Smooth muscle cell (in vitro differentiated cells): ENCODE data around the gene SEL1L2. TPM values are rescaled to one million over a fixed set of nuclear protein-coding genes. Genes with fewer than 3 reads are reported as not detected.

Experiments
- DNase-seq: peaks from one replicate; lab custom pipeline; 2025; ENCODE audit not compliant: unreplicated experiment; lab: John Stamatoyannopoulos, UW
- H2AFZ ChIP-seq: fragments of 200-600 bp; sonication (generic); 2 replicates; pipeline ENCODE4 v1.6.0; 2016; ENCODE audit warnings: antibody characterized with exemption, low read depth, mild to moderate bottlenecking
- H3F3A ChIP-seq: fragments of 200-600 bp; sonication (generic); 2 replicates; pipeline ENCODE4 v1.6.0; 2017; ENCODE audit warnings: antibody characterized with exemption, low read depth
- H3K27ac ChIP-seq: fragments of 200-600 bp; sonication (generic); 2 replicates; pipeline ENCODE4 v1.5.1; 2016; ENCODE audit warnings: low read depth, mild to moderate bottlenecking
- H3K27me3 ChIP-seq: fragments of 200-600 bp; sonication (generic); 2 replicates; pipeline ENCODE4 v1.6.1; 2016; ENCODE audit warnings: low read depth, mild to moderate bottlenecking
- H3K36me3 ChIP-seq: fragments of 200-600 bp; sonication (generic); 2 replicates; pipeline ENCODE4 v1.5.1; 2016; ENCODE audit warnings: low read depth
- H3K4me1 ChIP-seq: fragments of 200-600 bp; sonication (generic); 2 replicates; pipeline ENCODE4 v1.5.1; 2016; ENCODE audit warnings: low read depth
- H3K4me2 ChIP-seq: fragments of 200-600 bp; sonication (generic); 2 replicates; pipeline ENCODE4 v1.6.0; 2016; ENCODE audit warnings: mild to moderate bottlenecking
- H3K4me3 ChIP-seq: fragments of 200-600 bp; sonication (generic); 2 replicates; pipeline ENCODE4 v1.5.1; 2016; ENCODE audit warnings: mild to moderate bottlenecking
- H3K79me2 ChIP-seq: fragments of 200-600 bp; sonication (generic); 2 replicates; pipeline ENCODE4 v1.6.0; 2016; ENCODE audit warnings: low read depth, mild to moderate bottlenecking
- H3K9ac ChIP-seq: fragments of 200-600 bp; sonication (generic); 2 replicates; pipeline ENCODE4 v1.6.0; 2016; ENCODE audit warnings: low read depth
- H3K9me3 ChIP-seq: fragments of 200-600 bp; sonication (generic); replicated peaks from 2 replicates; pipeline ENCODE4 v1.5.1; 2016; ENCODE audit warnings: low read depth
- H4K20me1 ChIP-seq: fragments of 200-600 bp; sonication (generic); 2 replicates; pipeline ENCODE4 v1.6.0; 2016; ENCODE audit warnings: low read depth
- CTCF ChIP-seq: fragments of 200-600 bp; sonication (generic); IDR thresholded peaks from 2 replicates; pipeline ENCODE4 v1.5.1; 2017; ENCODE audit warnings: borderline replicate concordance, mild to moderate bottlenecking, antibody characterized with exemption; ENCODE audit not compliant: insufficient read depth, poor library complexity, severe bottlenecking
- WGBS: methylation state at CpG from one replicate; pipeline ENCODE4 v1.1.7; 2016; ENCODE audit warnings: low lambda C conversion rate; 5-methylcytosine and 5-hydroxymethylcytosine counted together
- polyA plus RNA-seq: library from polyadenylated mRNA; unstranded; fragments of >200 nt; fragmentation: Nextera tagmentation; extraction: Ambion mirVana; gene quantifications from 2 replicates; pipeline ENCODE4 v1.2.1, GENCODE V29; 2016
- total RNA-seq: library from RNA; depleted of rRNA; stranded (reverse); fragments of >200 nt; gene quantifications from 2 replicates; pipeline ENCODE4 v1.2.3, GENCODE V29; 2014

Gene SEL1L2
- total and polyA plus RNA-seq, 2 experiments from 2014 or later: not detected

- 76% methylated on average over 5 of the region's 5 CpGs for WGBS
- H3K27me3 ChIP-seq: no peaks in the 10 kb centered on the region
- no peak for TF ChIP-seq CTCF
Measured at GRCh38 chr20:13825465-13825864, 164.9 kb downstream of the SEL1L2 start.

GRCh38 chr20:13824459-13824858, 166.0 kb downstream of the SEL1L2 start:
- no peak overlapping the region for H3K4me3 ChIP-seq
- WGBS: 97% methylated on average over 3 of the region's 3 CpGs
- H3K4me1 ChIP-seq: no peaks in the 10 kb centered on the region
- no peak for TF ChIP-seq CTCF
- H3K9me3 ChIP-seq: no peaks in the 10 kb centered on the region
- H3K27ac ChIP-seq: no peak overlapping the region
- H3K36me3 ChIP-seq: no peaks in the 10 kb centered on the region
- peaks cover 6% of the 10 kb centered on the region for H4K20me1 ChIP-seq
- DNase-seq: no peak
- no peaks in the 10 kb centered on the region for H3K27me3 ChIP-seq
- no peaks in the 10 kb centered on the region for H3F3A ChIP-seq
- no peak overlapping the region for H3K4me2 ChIP-seq
- no peaks in the 10 kb centered on the region for H3K79me2 ChIP-seq
- H2AFZ ChIP-seq: no peak overlapping the region
- H3K9ac ChIP-seq: no peak overlapping the region

More at GRCh38 chr20:13825465-13825864, 164.9 kb downstream of the SEL1L2 start:
- Histone ChIP-seq H3K79me2 (no peaks in the 10 kb centered on the region), H3K27ac (no peak overlapping the region), H2AFZ (no peak overlapping the region), H3K9me3 (no peaks in the 10 kb centered on the region), H3K36me3 (no peaks in the 10 kb centered on the region), H3K4me3 (no peak overlapping the region), H3K4me2 (no peak overlapping the region), H4K20me1 (no peaks in the 10 kb centered on the region), H3K4me1 (no peaks in the 10 kb centered on the region), H3F3A (no peaks in the 10 kb centered on the region), H3K9ac (no peak overlapping the region)
- no peak for DNase-seq

GRCh38 chr20:13822459-13822858, 168.0 kb downstream of the SEL1L2 start:
- no peak overlapping the region for H2AFZ ChIP-seq
- H3K79me2 ChIP-seq: no peaks in the 10 kb centered on the region
- H3K36me3 ChIP-seq: peaks cover 2% of the 10 kb centered on the region
- H3K9ac ChIP-seq: no peak overlapping the region
- H3K27me3 ChIP-seq: no peaks in the 10 kb centered on the region
- H4K20me1 ChIP-seq: peaks cover 6% of the 10 kb centered on the region
- no peak overlapping the region for H3K27ac ChIP-seq
- DNase-seq: no peak
- H3K4me3 ChIP-seq: no peak overlapping the region
- no peaks in the 10 kb centered on the region for H3K4me1 ChIP-seq
- no peak for TF ChIP-seq CTCF
- WGBS: 73% methylated on average over 2 of the region's 2 CpGs
- H3K4me2 ChIP-seq: no peak overlapping the region
- no peaks in the 10 kb centered on the region for H3K9me3 ChIP-seq
- H3F3A ChIP-seq: no peaks in the 10 kb centered on the region

GRCh38 chr20:13821876-13822275, 168.5 kb downstream of the SEL1L2 start:
- no peak for DNase-seq
- no peak overlapping the region for H2AFZ ChIP-seq
- H3K36me3 ChIP-seq: peaks cover 7% of the 10 kb centered on the region
- no peaks in the 10 kb centered on the region for H3F3A ChIP-seq
- H3K4me1 ChIP-seq: no peaks in the 10 kb centered on the region
- no peak overlapping the region for H3K4me3 ChIP-seq
- no peak overlapping the region for H3K4me2 ChIP-seq
- TF ChIP-seq CTCF: no peak
- no peaks in the 10 kb centered on the region for H3K27me3 ChIP-seq
- 73% methylated on average over 7 of the region's 7 CpGs for WGBS
- H3K27ac ChIP-seq: no peak overlapping the region
- no peaks in the 10 kb centered on the region for H3K79me2 ChIP-seq
- peaks cover 6% of the 10 kb centered on the region for H4K20me1 ChIP-seq
- H3K9ac ChIP-seq: no peak overlapping the region
- no peaks in the 10 kb centered on the region for H3K9me3 ChIP-seq
